Immature natural killer cell (primary cell): ENCODE measurements around the gene CFAP157. TPM values are rescaled to one million over a fixed set of nuclear protein-coding genes. Genes with fewer than 3 reads are reported as not detected.

ENCODE experiments used
- DNase-seq, 3 donors: peaks; one replicate each; pipeline ENCODE4 v3.0.0; 2022; ENCODE audit warnings: mixed read lengths in 1 of 3
- H3K27ac Mint-ChIP-seq, 6 donors: one replicate each; pipeline ENCODE4 v1.8.0; 2020; ENCODE audit warnings: mixed read lengths in 6 of 6, mild to moderate bottlenecking in 5 of 6, inconsistent platforms in 4 of 6, moderate library complexity in 3 of 6
- H3K27me3 Mint-ChIP-seq, 3 donors: one replicate each; pipeline ENCODE4 v1.8.0; 2020 to 2021; ENCODE audit warnings: low read depth in 3 of 3, mild to moderate bottlenecking in 3 of 3, mixed read lengths in 3 of 3, moderate library complexity in 3 of 3, inconsistent platforms in 1 of 3
- H3K36me3 Mint-ChIP-seq, 3 donors: one replicate each; pipeline ENCODE4 v1.8.0; 2020; ENCODE audit warnings: mixed read lengths in 3 of 3, inconsistent platforms in 2 of 3, mild to moderate bottlenecking in 2 of 3
- H3K4me1 Mint-ChIP-seq, 2 donors: one replicate each; pipeline ENCODE4 v1.8.0; 2020; ENCODE audit warnings: inconsistent platforms in 2 of 2, mild to moderate bottlenecking in 2 of 2, mixed read lengths in 2 of 2, moderate library complexity in 1 of 2
- H3K4me3 Mint-ChIP-seq, 5 donors: one replicate each; pipeline ENCODE4 v1.8.0; 2020; ENCODE audit warnings: mild to moderate bottlenecking in 5 of 5, mixed read lengths in 5 of 5, inconsistent platforms in 3 of 5, moderate library complexity in 3 of 5
- H3K9me3 Mint-ChIP-seq, 6 donors: one replicate each; pipeline ENCODE4 v1.8.0; 2020; ENCODE audit warnings: mild to moderate bottlenecking in 6 of 6, mixed read lengths in 6 of 6, inconsistent platforms in 4 of 6, moderate library complexity in 3 of 6
- polyA plus RNA-seq, 3 donors: library from polyadenylated mRNA; unstranded; fragments of 300-500 nt; fragmentation: Illumina TruSeq; gene quantifications; one replicate each; pipeline ENCODE4 v1.2.3, GENCODE V29; 2021

The CFAP157 gene
- polyA plus RNA-seq, 3 donors from 2014 or later, result 0.24 to 0.25 TPM; not detected in 1

- no peak overlapping the region for H3K4me3 Mint-ChIP-seq
- H3K36me3 Mint-ChIP-seq, result no peaks in the 10 kb centered on the region
- H3K27ac Mint-ChIP-seq, result no peak overlapping the region
- H3K9me3 Mint-ChIP-seq, result no peaks in the 10 kb centered on the region
- peaks cover 2 to 3% (median 3%) of the 10 kb centered on the region in 3 donors for H3K27me3 Mint-ChIP-seq
- H3K4me1 Mint-ChIP-seq, result no peaks in the 10 kb centered on the region
- DNase-seq, result no peak
These were observed 24.2 kb upstream of the CFAP157 start for GRCh38 chr9:127682351-127683136.

- Mint-ChIP-seq H3K36me3 (no peaks in the 10 kb centered on the region), H3K4me1 (no peaks in the 10 kb centered on the region), H3K27me3 (peaks cover under 1 to 3% (median 2%) of the 10 kb centered on the region in 3 donors), H3K4me3 (no peak overlapping the region), H3K9me3 (no peaks in the 10 kb centered on the region), H3K27ac (no peak overlapping the region)
- no peak for DNase-seq
These were observed 23.1 kb upstream of the CFAP157 start for GRCh38 chr9:127683723-127684122.

GRCh38 chr9:127684576-127684975 is 22.2 kb upstream of the CFAP157 start:
- H3K27me3 Mint-ChIP-seq, result peaks cover 0 to 3% (median 2%) of the 10 kb centered on the region in 3 donors
- H3K36me3 Mint-ChIP-seq, result no peaks in the 10 kb centered on the region
- no peaks in the 10 kb centered on the region for H3K9me3 Mint-ChIP-seq
- no peaks in the 10 kb centered on the region for H3K4me1 Mint-ChIP-seq
- no peak overlapping the region for H3K27ac Mint-ChIP-seq
- no peak for DNase-seq
- H3K4me3 Mint-ChIP-seq, result no peak overlapping the region

- Mint-ChIP-seq H3K27ac (no peak overlapping the region), H3K4me1 (no peaks in the 10 kb centered on the region)
- DNase-seq, result no peak
These were observed 20.1 kb upstream of the CFAP157 start for GRCh38 chr9:127686461-127687393.

GRCh38 chr9:127689329-127690000 is 17.3 kb upstream of the CFAP157 start:
- Mint-ChIP-seq H3K27me3 (peaks cover 0 to 2% (median 0%) of the 10 kb centered on the region in 3 donors), H3K4me1 (no peaks in the 10 kb centered on the region), H3K27ac (no peak overlapping the region), H3K36me3 (peaks cover 0 to 10% (median 0%) of the 10 kb centered on the region in 3 donors), H3K4me3 (no peak overlapping the region), H3K9me3 (no peaks in the 10 kb centered on the region)
- no peak for DNase-seq

More at GRCh38 chr9:127686461-127687393, 20.1 kb upstream of the CFAP157 start:
- H3K36me3 Mint-ChIP-seq, result peaks cover 0 to 7% (median 0%) of the 10 kb centered on the region in 3 donors
- H3K4me3 Mint-ChIP-seq, result no peak overlapping the region
- peaks cover 0 to 3% (median 2%) of the 10 kb centered on the region in 3 donors for H3K27me3 Mint-ChIP-seq
- no peaks in the 10 kb centered on the region for H3K9me3 Mint-ChIP-seq

DNA sequence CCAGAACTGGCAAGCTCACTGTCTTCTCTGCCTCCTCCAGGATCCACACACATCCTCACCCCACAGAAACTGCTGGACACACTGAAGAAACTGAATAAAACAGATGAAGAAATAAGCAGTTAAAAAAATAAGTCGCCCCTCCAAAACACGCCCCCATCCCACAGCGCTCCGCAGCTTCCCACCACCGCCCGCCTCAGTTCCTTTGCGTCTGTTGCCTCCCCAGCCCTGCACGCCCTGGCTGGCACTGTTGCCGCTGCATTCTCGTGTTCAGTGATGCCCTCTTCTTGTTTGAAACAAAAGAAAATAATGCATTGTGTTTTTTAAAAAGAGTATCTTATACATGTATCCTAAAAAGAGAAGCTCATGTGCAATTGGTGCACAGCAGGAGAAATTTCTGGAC is 16.1 kb upstream of the CFAP157 start:
- H3K27me3 Mint-ChIP-seq, result no peaks in the 10 kb centered on the region
- peaks cover 0 to 10% (median 0%) of the 10 kb centered on the region in 3 donors for H3K36me3 Mint-ChIP-seq
- no peak overlapping the region for H3K27ac Mint-ChIP-seq
- no peaks in the 10 kb centered on the region for H3K9me3 Mint-ChIP-seq
- H3K4me1 Mint-ChIP-seq, result no peaks in the 10 kb centered on the region
- no peak overlapping the region for H3K4me3 Mint-ChIP-seq
- no peak for DNase-seq

- no peak for DNase-seq
- no peak overlapping the region for H3K4me3 Mint-ChIP-seq
- peaks cover 0 to 10% (median 0%) of the 10 kb centered on the region in 3 donors for H3K36me3 Mint-ChIP-seq
- H3K27me3 Mint-ChIP-seq, result no peaks in the 10 kb centered on the region
- no peak overlapping the region for H3K27ac Mint-ChIP-seq
- no peaks in the 10 kb centered on the region for H3K9me3 Mint-ChIP-seq
- H3K4me1 Mint-ChIP-seq, result no peaks in the 10 kb centered on the region
These were observed 14.7 kb upstream of the CFAP157 start for GRCh38 chr9:127692071-127692470.

- H3K4me3 Mint-ChIP-seq, result no peak overlapping the region
- H3K27ac Mint-ChIP-seq, result peak overlapping the region in 1 of 6 donors; percentile 40
- H3K36me3 Mint-ChIP-seq, result peaks cover 0 to 10% (median 0%) of the 10 kb centered on the region in 3 donors
- DNase-seq, result no peak
- no peaks in the 10 kb centered on the region for H3K9me3 Mint-ChIP-seq
- no peaks in the 10 kb centered on the region for H3K27me3 Mint-ChIP-seq
- peaks cover 4 to 5% of the 10 kb centered on the region in 2 donors for H3K4me1 Mint-ChIP-seq
These were observed 13.6 kb upstream of the CFAP157 start for GRCh38 chr9:127693143-127693542.

DNA sequence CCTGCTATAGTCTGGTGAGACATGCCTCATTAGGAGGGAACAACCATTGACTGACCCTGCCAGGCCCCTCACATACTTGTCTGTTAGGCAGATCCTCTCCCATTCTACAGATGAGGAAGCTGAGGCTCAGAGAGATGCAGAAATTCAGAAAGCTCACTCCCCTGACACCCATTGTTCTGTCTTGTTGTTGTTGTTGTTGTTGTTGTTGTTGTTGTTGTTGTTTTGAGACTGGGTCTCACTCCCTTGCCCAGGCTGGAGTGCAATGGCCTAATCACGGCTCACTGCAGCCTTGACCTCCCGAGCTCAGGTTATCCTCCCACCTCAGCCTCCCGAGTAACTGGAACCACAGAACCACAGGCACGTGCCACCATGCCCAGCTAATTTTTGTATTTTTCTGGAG is 13.1 kb upstream of the CFAP157 start:
- no peak for DNase-seq
- no peak overlapping the region for H3K27ac Mint-ChIP-seq
- H3K4me3 Mint-ChIP-seq, result no peak overlapping the region
- peaks cover 0 to 1% (median 0%) of the 10 kb centered on the region in 3 donors for H3K27me3 Mint-ChIP-seq
- H3K9me3 Mint-ChIP-seq, result no peaks in the 10 kb centered on the region
- peaks cover 5 to 7% of the 10 kb centered on the region in 2 donors for H3K4me1 Mint-ChIP-seq
- peaks cover 0 to 10% (median 0%) of the 10 kb centered on the region in 3 donors for H3K36me3 Mint-ChIP-seq

GRCh38 chr9:127694890-127695720 is 11.7 kb upstream of the CFAP157 start:
- no peak for DNase-seq
- Mint-ChIP-seq H3K4me3 (no peak overlapping the region), H3K36me3 (peaks cover 0 to 7% (median 0%) of the 10 kb centered on the region in 3 donors), H3K27me3 (peaks cover 0 to 7% (median 0%) of the 10 kb centered on the region in 3 donors), H3K4me1 (peaks cover 18 to 20% of the 10 kb centered on the region in 2 donors), H3K9me3 (no peaks in the 10 kb centered on the region), H3K27ac (peak overlapping the region in 1 of 6 donors; percentile 50)

DNA sequence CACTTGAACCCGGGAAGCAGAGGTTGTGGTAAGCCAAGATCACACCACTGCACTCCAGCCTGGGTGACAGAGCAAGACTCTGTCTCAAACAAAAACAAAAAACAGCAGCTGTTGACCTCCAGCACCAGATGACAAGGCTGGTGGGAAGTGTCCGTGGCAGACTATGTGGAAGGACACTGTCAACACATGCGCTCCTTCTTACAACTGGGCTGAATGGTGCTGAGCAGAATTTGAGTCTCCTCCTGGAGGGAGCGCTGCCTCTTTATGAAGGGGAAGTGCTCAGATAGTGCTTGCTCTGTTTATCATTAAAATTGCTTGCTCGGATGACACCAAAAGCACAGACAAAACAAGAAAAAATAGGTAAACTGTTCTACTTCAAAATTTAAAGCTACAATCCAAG is 9.2 kb upstream of the CFAP157 start:
- H3K4me1 Mint-ChIP-seq, result peaks cover 22 to 25% of the 10 kb centered on the region in 2 donors
- H3K4me3 Mint-ChIP-seq, result peak overlapping the region in 3 of 5 donors; percentile 19 to 51 (median 47)
- no peak for DNase-seq
- peaks cover 0 to 4% (median 0%) of the 10 kb centered on the region in 3 donors for H3K36me3 Mint-ChIP-seq
- peak overlapping the region; percentile 68 to 88 (median 82) for H3K27ac Mint-ChIP-seq
- no peaks in the 10 kb centered on the region for H3K9me3 Mint-ChIP-seq
- peaks cover 0 to 7% (median 2%) of the 10 kb centered on the region in 3 donors for H3K27me3 Mint-ChIP-seq

DNA sequence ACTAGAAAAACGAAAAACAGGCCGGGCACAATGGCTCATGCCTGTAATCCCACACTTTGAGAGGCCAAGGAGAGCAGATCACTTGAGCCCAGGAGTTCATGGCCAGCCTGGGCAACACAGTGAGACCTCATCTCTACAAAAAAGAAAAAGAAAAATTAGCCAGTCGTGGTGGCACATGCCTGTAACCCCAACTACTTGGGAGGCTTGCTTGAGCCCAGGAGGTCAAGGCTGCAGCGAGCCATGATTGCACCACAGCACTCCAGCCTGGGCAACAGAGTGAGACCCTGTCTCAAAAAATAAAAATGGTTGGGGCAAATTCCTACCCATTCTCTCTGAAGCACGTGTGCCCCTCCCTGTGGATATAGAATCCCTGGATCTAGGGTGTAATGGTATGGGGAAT is 8.4 kb upstream of the CFAP157 start:
- Mint-ChIP-seq H3K4me1 (peaks cover 22 to 25% of the 10 kb centered on the region in 2 donors), H3K4me3 (peak overlapping the region; percentile 19 to 57 (median 47)), H3K27me3 (peaks cover 0 to 9% (median 2%) of the 10 kb centered on the region in 3 donors), H3K36me3 (peaks cover 0 to 4% (median 0%) of the 10 kb centered on the region in 3 donors), H3K27ac (peak overlapping the region in 5 of 6 donors; percentile 80 to 89 (median 84)), H3K9me3 (no peaks in the 10 kb centered on the region)
- DNase-seq, result no peak
